ENCODE results near the gene CDH23.

The CDH23 gene

DNA sequence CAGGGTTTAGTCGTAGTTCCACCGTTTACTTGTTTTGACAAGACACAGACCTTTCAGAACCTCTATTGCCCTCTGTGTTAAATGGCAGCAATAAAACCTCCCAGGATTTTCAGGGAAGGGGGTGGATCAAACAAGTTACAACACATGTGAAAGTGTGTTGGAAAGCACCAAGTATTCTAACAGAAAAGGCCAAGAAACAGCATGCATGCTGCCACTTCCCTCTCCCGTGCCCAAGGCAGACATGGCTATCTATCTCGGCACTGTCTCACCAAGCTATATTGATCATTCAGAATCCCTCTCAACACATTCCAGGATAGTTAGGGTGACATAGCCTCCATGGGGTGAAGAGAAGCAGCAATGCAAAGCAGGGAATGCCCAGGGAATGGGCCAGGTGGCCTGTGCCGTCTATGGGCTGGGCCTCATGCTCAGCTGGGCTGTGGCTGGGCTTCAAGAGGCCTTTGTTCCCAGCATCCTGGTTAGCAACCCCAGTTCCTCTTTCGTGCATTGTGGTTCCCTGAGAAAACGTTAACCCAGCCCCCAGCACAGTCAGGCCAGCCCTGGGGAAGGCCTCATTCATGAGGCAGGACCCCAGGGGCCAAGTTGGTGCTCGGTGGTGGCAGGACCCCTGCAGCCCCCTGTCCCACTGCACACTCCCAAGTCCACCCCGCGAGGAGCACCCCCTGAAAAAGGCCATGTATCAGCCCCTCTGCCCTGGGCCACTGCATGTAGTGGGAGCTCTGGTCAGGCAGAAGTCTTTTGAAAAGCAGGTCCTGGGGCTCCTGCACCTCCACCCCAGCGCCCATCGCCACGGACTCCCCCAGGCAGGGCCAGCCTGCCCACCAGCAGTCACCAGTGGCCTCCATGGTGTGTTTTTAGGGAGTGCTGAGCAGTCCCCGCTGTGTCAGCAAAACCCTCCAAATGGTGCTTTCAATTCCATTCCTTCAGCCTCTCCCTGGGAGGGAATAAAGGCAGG, 351.1 kb downstream of the CDH23 start:
- H3K4me3 ChIP-seq (IDR thresholded peaks at IDR 0.05; ENCODE audit: insufficient read depth, low read depth, low read length) = no peak overlapping the region
- H3K4me2 ChIP-seq = no peak overlapping the region
- peaks cover 5% of the 10 kb centered on the region; the same call in 1 of the 2 replicates for H3K27me3 ChIP-seq (ENCODE audit: insufficient read depth, low read depth)
- no peaks in the 10 kb centered on the region for H3K79me2 ChIP-seq (ENCODE audit: insufficient read depth, low read depth)
- H3K27ac ChIP-seq = no peak overlapping the region
- no peaks in the 10 kb centered on the region for H3K4me1 ChIP-seq (ENCODE audit: low read depth, poor library complexity, severe bottlenecking)
- no peaks in the 10 kb centered on the region for H4K20me1 ChIP-seq (ENCODE audit: insufficient read depth)
- H3K9ac ChIP-seq = no peak overlapping the region
- H3K36me3 ChIP-seq (ENCODE audit: insufficient read depth) = no peaks in the 10 kb centered on the region
- H2AFZ ChIP-seq (ENCODE audit: low read depth) = no peak overlapping the region
- TF ChIP-seq, protein P1, sequence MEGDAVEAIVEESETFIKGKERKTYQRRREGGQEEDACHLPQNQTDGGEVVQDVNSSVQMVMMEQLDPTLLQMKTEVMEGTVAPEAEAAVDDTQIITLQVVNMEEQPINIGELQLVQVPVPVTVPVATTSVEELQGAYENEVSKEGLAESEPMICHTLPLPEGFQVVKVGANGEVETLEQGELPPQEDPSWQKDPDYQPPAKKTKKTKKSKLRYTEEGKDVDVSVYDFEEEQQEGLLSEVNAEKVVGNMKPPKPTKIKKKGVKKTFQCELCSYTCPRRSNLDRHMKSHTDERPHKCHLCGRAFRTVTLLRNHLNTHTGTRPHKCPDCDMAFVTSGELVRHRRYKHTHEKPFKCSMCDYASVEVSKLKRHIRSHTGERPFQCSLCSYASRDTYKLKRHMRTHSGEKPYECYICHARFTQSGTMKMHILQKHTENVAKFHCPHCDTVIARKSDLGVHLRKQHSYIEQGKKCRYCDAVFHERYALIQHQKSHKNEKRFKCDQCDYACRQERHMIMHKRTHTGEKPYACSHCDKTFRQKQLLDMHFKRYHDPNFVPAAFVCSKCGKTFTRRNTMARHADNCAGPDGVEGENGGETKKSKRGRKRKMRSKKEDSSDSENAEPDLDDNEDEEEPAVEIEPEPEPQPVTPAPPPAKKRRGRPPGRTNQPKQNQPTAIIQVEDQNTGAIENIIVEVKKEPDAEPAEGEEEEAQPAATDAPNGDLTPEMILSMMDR (conservative IDR thresholded peaks at IDR 0.05; ENCODE audit: low read depth, low read length) = no peak

DNA sequence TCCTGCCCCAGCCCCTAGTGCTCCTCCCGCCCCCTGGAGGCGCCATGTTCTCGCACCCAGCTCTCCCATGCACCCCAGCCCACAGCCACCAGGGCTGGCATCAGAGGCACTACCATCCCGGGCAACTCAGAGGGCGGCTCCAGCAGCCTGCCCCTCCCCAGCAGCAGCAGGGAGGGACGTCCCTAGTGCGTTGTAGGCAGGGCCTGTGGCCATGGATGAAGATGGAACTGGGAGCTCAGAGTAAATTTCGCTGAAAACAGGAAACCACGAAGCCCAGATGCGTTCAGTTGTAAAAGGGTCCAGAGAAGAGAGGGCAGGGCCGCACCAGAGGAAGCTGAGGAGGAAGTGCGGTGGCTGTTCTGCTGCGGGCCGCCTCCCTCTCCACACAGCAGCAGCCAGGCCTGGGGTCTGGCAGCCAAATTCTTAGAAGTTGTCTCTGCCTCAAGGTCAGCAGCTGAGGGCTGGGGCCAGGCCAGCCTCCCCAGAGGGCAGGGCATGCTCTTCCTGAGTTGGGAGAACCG, 352.0 kb downstream of the CDH23 start:
- H3K4me2 ChIP-seq = no peak overlapping the region
- no peak overlapping the region for H3K27ac ChIP-seq
- no peak overlapping the region for H3K4me3 ChIP-seq (IDR thresholded peaks at IDR 0.05; ENCODE audit: insufficient read depth, low read depth, low read length)
- H3K79me2 ChIP-seq (ENCODE audit: insufficient read depth, low read depth) = no peaks in the 10 kb centered on the region
- H2AFZ ChIP-seq (ENCODE audit: low read depth) = no peak overlapping the region
- TF ChIP-seq, protein P1 (conservative IDR thresholded peaks at IDR 0.05; ENCODE audit: low read depth, low read length) = no peak
- H3K4me1 ChIP-seq (ENCODE audit: low read depth, poor library complexity, severe bottlenecking) = no peaks in the 10 kb centered on the region
- H3K36me3 ChIP-seq (ENCODE audit: insufficient read depth) = no peaks in the 10 kb centered on the region
- H4K20me1 ChIP-seq (ENCODE audit: insufficient read depth) = no peaks in the 10 kb centered on the region
- no peak overlapping the region for H3K9ac ChIP-seq
- peaks cover 7% of the 10 kb centered on the region; the same call in 1 of the 2 replicates for H3K27me3 ChIP-seq (ENCODE audit: insufficient read depth, low read depth)

DNA sequence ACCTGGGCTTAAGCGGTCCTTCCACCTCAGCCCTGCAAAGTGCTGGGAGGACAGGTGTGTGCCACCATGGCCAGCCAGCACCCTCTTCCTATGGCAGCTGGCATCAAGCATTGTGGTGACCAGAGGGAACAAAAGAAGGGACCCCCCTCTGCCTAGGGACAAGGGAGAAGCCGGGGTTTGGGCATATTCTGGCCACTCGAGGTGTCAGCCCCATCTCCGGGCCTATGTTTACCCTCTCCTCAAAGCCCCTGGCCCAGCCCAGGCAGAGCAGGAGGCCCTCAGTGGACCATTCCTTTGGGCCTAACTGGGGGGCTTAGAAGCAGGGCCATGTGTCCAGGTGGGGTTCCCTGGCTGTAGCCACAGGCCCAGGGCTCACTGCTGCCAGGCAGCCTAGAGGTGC, 352.7 kb downstream of the CDH23 start:
- no peak overlapping the region for H3K4me2 ChIP-seq
- H3K4me3 ChIP-seq (IDR thresholded peaks at IDR 0.05; ENCODE audit: insufficient read depth, low read depth, low read length) = no peak overlapping the region
- no peak overlapping the region for H3K27ac ChIP-seq
- no peaks in the 10 kb centered on the region for H3K79me2 ChIP-seq (ENCODE audit: insufficient read depth, low read depth)
- H3K4me1 ChIP-seq (ENCODE audit: low read depth, poor library complexity, severe bottlenecking) = no peaks in the 10 kb centered on the region
- peaks cover 10% of the 10 kb centered on the region; the same call in 1 of the 2 replicates for H3K27me3 ChIP-seq (ENCODE audit: insufficient read depth, low read depth)
- H4K20me1 ChIP-seq (ENCODE audit: insufficient read depth) = no peaks in the 10 kb centered on the region
- no peaks in the 10 kb centered on the region for H3K36me3 ChIP-seq (ENCODE audit: insufficient read depth)
- TF ChIP-seq, protein P1 (conservative IDR thresholded peaks at IDR 0.05; ENCODE audit: low read depth, low read length) = no peak
- no peak overlapping the region for H2AFZ ChIP-seq (ENCODE audit: low read depth)
- no peak overlapping the region for H3K9ac ChIP-seq

DNA sequence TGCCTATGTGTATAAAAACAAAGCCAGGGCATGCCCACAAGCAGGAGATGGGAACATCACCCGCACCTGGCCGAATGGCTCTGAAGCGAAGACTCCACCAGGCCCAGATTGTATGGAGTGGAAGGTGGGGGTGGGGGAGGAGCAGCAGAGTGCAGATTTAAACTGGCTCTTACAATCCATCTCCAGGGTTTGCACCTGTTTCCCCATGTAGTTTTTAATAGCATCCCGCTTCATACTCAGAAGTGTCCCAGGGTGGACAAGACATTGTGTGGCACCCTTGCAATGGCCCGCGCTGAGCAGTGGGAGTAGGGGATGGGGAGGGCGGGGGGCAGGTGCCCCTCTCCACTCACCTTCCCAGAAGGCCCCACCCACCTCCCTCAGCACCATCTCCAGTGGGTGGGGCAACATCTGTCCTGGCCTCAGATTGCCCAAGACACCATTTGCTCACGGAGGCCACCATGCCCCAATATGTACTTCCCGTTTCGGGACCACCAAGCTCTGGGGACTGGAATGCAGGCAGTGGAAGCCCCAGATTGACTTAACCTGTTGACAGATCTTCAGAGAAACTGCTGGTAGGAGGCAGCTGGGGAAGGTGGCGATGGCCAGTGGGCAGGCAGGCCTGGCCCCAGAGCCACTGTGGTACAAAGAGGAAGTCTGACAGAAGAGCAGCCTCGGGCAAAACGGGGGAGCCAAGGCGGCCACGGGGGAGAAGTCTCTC, 353.6 kb downstream of the CDH23 start:
- no peak overlapping the region for H3K4me2 ChIP-seq
- no peaks in the 10 kb centered on the region for H3K4me1 ChIP-seq (ENCODE audit: low read depth, poor library complexity, severe bottlenecking)

More for the DNA sequence above, 353.6 kb downstream of the CDH23 start:
- Histone ChIP-seq H3K79me2 (ENCODE audit: insufficient read depth, low read depth) (no peaks in the 10 kb centered on the region), H3K4me3 (IDR thresholded peaks at IDR 0.05; ENCODE audit: insufficient read depth, low read depth, low read length) (no peak overlapping the region), H3K36me3 (ENCODE audit: insufficient read depth) (no peaks in the 10 kb centered on the region), H3K27ac (no peak overlapping the region), H3K27me3 (ENCODE audit: insufficient read depth, low read depth) (peaks cover 18% of the 10 kb centered on the region; the same call in 1 of the 2 replicates), H3K9ac (no peak overlapping the region), H4K20me1 (ENCODE audit: insufficient read depth) (no peaks in the 10 kb centered on the region), H2AFZ (ENCODE audit: low read depth) (no peak overlapping the region)
- TF ChIP-seq, protein P1 (conservative IDR thresholded peaks at IDR 0.05; ENCODE audit: low read depth, low read length) = no peak
